DOHH2 (cell line): ENCODE results near the gene TNRC6B.

Experiments used
- H3F3A ChIP-seq: fragments of 200-600 bp; sonication (generic), shearing (Covaris generic); 2 replicates; pipeline ENCODE4 v1.6.0; 2016; ENCODE audit warnings: antibody characterized with exemption, mild to moderate bottlenecking; ENCODE audit not compliant: control insufficient read depth, insufficient read depth
- H3K27ac ChIP-seq: fragments of 200-600 bp; sonication (generic); 2 replicates; pipeline ENCODE4 v1.5.1; 2014; ENCODE audit warnings: low read depth, mild to moderate bottlenecking, low read length, moderate library complexity
- H3K27me3 ChIP-seq: fragments of 200-600 bp; sonication (generic); 2 replicates; pipeline ENCODE4 v1.6.1; 2014; ENCODE audit warnings: mild to moderate bottlenecking, low read length, mixed read lengths; ENCODE audit not compliant: control insufficient read depth
- H3K36me3 ChIP-seq: fragments of 200-600 bp; sonication (generic); 2 replicates; pipeline ENCODE4 v1.6.1; 2014; ENCODE audit warnings: mild to moderate bottlenecking, low read length, moderate library complexity, mixed read lengths; ENCODE audit not compliant: control insufficient read depth
- H3K4me1 ChIP-seq: fragments of 200-600 bp; sonication (generic); 2 replicates; pipeline ENCODE4 v1.6.1; 2014; ENCODE audit warnings: mild to moderate bottlenecking, low read length, mixed read lengths; ENCODE audit not compliant: control insufficient read depth
- H3K4me2 ChIP-seq: fragments of 200-600 bp; sonication (generic); 2 replicates; pipeline ENCODE4 v1.6.0; 2014; ENCODE audit warnings: mild to moderate bottlenecking, low read length, moderate library complexity
- H3K4me3 ChIP-seq: fragments of 200-600 bp; sonication (generic); 2 replicates; pipeline ENCODE4 v1.5.1; 2014; ENCODE audit warnings: mild to moderate bottlenecking, low read length, mixed read lengths
- H3K79me2 ChIP-seq: fragments of 200-600 bp; sonication (generic); 2 replicates; pipeline ENCODE4 v1.6.1; 2014; ENCODE audit warnings: mild to moderate bottlenecking, low read length, mixed read lengths; ENCODE audit not compliant: control insufficient read depth
- H3K9me2 ChIP-seq: fragments of 200-600 bp; sonication (generic); replicated peaks from 2 replicates; pipeline ENCODE4 v1.6.1; 2014; ENCODE audit warnings: mild to moderate bottlenecking, low read length, mixed read lengths; ENCODE audit not compliant: control insufficient read depth
- H3K9me3 ChIP-seq: fragments of 200-600 bp; sonication (generic); 2 replicates; pipeline ENCODE4 v1.6.1; 2014; ENCODE audit warnings: antibody characterized with exemption, low read length, mixed read lengths; ENCODE audit not compliant: control insufficient read depth, insufficient read depth
- H4K20me1 ChIP-seq: fragments of 200-600 bp; sonication (generic); 2 replicates; pipeline ENCODE4 v1.6.0; 2014; ENCODE audit warnings: low read depth, mild to moderate bottlenecking, antibody characterized with exemption, low read length, moderate library complexity; ENCODE audit not compliant: control insufficient read depth, insufficient read depth
- CTCF ChIP-seq: fragments of 200-600 bp; sonication (generic); IDR thresholded peaks from one replicate; pipeline ENCODE4 v1.5.1; 2014; ENCODE audit warnings: antibody characterized with exemption, mild to moderate bottlenecking, low read depth, low read length; ENCODE audit not compliant: poor library complexity, severe bottlenecking
- EZH2phosphoT487 ChIP-seq: fragments of 200-600 bp; sonication (generic); IDR thresholded peaks from 2 replicates; pipeline ENCODE4 v1.6.1; 2017; ENCODE audit warnings: borderline replicate concordance, mild to moderate bottlenecking, antibody characterized with exemption, low read length, moderate library complexity, mixed read lengths

The TNRC6B gene

DNA sequence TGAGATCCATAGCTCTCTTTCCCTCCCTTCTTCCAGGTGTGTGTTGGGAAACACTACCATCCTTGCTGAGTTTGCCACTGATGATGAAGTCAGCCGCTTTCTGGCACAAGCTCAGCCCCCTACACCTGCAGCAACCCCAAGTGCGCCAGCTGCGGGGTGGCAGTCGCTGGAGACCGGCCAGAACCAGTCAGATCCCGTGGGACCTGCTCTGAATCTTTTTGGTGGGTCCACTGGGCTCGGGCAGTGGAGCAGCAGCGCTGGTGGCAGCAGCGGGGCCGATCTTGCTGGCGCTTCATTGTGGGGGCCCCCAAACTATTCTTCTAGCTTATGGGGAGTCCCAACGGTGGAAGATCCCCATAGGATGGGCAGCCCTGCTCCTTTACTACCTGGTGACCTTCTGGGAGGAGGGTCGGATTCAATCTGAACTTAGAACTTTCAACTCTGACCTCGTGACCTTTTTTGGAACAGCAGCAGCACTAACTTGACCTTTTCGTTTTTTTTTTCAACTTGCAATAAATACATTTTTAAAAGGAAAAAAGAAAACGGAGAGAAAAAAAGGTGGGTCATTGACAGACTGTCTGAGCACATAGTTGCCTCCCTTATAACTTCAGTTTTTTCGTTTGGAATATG is 145.2 kb downstream of the TNRC6B start:
- 0 out of 2 replicates have a peak, but pooled peaks cover 2% of the 10 kb centered on the region for H3F3A ChIP-seq
- H3K9me3 ChIP-seq, result no peaks in the 10 kb centered on the region
- no peak overlapping the region for H3K4me3 ChIP-seq
- no peaks in the 10 kb centered on the region for H3K27me3 ChIP-seq
- H3K9me2 ChIP-seq, result no peaks in the 10 kb centered on the region
- no peak for TF ChIP-seq CTCF
- no peak for TF ChIP-seq EZH2phosphoT487
- H3K36me3 ChIP-seq, result peaks cover 36% of the 10 kb centered on the region
- no peak overlapping the region for H3K27ac ChIP-seq
- no peak overlapping the region for H3K4me2 ChIP-seq
- no peaks in the 10 kb centered on the region for H3K4me1 ChIP-seq
- no peaks in the 10 kb centered on the region for H4K20me1 ChIP-seq
- H3K79me2 ChIP-seq, result no peaks in the 10 kb centered on the region

- Histone ChIP-seq H3K4me3 (no peak overlapping the region), H4K20me1 (no peaks in the 10 kb centered on the region), H3K36me3 (peaks cover 36% of the 10 kb centered on the region), H3F3A (0 out of 2 replicates have a peak, but pooled peaks cover 2% of the 10 kb centered on the region), H3K27me3 (no peaks in the 10 kb centered on the region), H3K9me3 (no peaks in the 10 kb centered on the region), H3K27ac (no peak overlapping the region), H3K4me1 (no peaks in the 10 kb centered on the region), H3K9me2 (no peaks in the 10 kb centered on the region), H3K79me2 (no peaks in the 10 kb centered on the region), H3K4me2 (no peak overlapping the region)
- no peak for TF ChIP-seq CTCF
These were observed 146.0 kb downstream of the TNRC6B start for GRCh38 chr22:40323681-40324171.

DNA sequence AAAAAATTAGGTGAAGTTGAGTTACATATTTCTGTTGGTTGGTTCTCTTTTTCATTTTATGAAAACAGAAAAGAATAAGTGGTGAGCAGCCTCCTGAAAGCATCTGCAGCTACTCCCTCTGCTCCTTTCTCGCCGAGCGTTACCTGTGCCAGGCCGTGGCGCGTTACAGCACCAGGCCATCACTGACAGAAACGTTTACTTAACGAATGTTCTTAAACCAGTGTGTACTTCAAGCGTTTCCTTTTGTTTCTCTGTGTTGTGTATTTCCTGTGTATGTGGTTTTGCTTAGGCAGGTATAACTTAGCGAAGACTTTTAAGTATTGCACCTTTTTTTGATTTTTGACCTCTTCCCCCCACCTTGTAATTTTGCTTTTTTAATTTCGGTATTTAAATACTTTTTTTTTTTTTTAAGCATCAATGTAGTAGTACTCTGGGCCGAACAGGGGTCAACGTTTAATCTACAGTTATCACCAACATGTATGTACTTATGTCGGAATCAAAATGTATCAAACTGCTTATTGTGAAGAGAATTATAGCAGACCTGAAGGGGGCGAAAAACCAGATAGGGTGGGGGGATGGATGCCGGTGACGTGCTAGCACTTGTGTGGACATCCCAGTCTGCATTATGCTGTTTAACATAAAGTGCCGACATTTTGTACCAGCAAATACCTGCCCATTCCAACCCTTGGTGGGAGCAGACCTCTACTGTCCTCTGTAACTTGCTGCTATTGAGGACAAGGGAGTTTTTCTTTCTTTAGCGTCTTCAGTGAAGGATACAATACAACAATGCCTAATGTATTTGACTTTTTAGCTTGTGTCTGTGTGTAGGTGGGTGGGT is 147.0 kb downstream of the TNRC6B start:
- H3K36me3 ChIP-seq, result peaks cover 36% of the 10 kb centered on the region
- no peaks in the 10 kb centered on the region for H4K20me1 ChIP-seq

More for the DNA sequence above, 147.0 kb downstream of the TNRC6B start:
- H3K27ac ChIP-seq, result no peak overlapping the region
- no peaks in the 10 kb centered on the region for H3K9me3 ChIP-seq
- TF ChIP-seq EZH2phosphoT487 (no peak), CTCF (no peak)
- H3K9me2 ChIP-seq, result no peaks in the 10 kb centered on the region
- 0 out of 2 replicates have a peak, but pooled peaks cover 2% of the 10 kb centered on the region for H3F3A ChIP-seq
- H3K4me1 ChIP-seq, result no peaks in the 10 kb centered on the region
- no peak overlapping the region for H3K4me2 ChIP-seq
- no peaks in the 10 kb centered on the region for H3K79me2 ChIP-seq
- no peak overlapping the region for H3K4me3 ChIP-seq
- no peaks in the 10 kb centered on the region for H3K27me3 ChIP-seq
